ENCODE data around the gene SHROOM4.

The SHROOM4 gene

GRCh38 chrX:50818986-50819385, 5.0 kb upstream of the SHROOM4 start:
- TF ChIP-seq CEBPB (IDR thresholded peaks at IDR 0.05), result no peak
- TF ChIP-seq NFIC (IDR thresholded peaks at IDR 0.05), result no peak
- no peak for TF ChIP-seq CREB1 (IDR thresholded peaks at IDR 0.05; ENCODE audit: low read depth)
- TF ChIP-seq TCF12 (IDR thresholded peaks at IDR 0.05; ENCODE audit: low read depth), result no peak
- no peak for TF ChIP-seq MAX (IDR thresholded peaks at IDR 0.05)
- no peak for TF ChIP-seq TAF1 (IDR thresholded peaks at IDR 0.05; ENCODE audit: low read depth)
- no peak for TF ChIP-seq EGR1 (IDR thresholded peaks at IDR 0.05)
- TF ChIP-seq REST (IDR thresholded peaks at IDR 0.05; ENCODE audit: low read depth), result no peak
- TF ChIP-seq YY1 (IDR thresholded peaks at IDR 0.05; ENCODE audit: low read depth), result no peak

GRCh38 chrX:50815120-50815519, 1.1 kb upstream of the SHROOM4 start:
- TF ChIP-seq TEAD4 (IDR thresholded peaks at IDR 0.05), result no peak
- TF ChIP-seq CEBPB (IDR thresholded peaks at IDR 0.05), result no peak
- no peak for TF ChIP-seq YY1 (IDR thresholded peaks at IDR 0.05; ENCODE audit: low read depth)
- TF ChIP-seq EGR1 (IDR thresholded peaks at IDR 0.05), result no peak
- TF ChIP-seq ZBTB7A (IDR thresholded peaks at IDR 0.05; ENCODE audit: low read depth), result no peak
- TF ChIP-seq EP300 (IDR thresholded peaks at IDR 0.05; ENCODE audit: borderline replicate concordance), result no peak
- no peak for TF ChIP-seq REST (IDR thresholded peaks at IDR 0.05; ENCODE audit: low read depth)
- no peak for TF ChIP-seq CREB1 (IDR thresholded peaks at IDR 0.05; ENCODE audit: low read depth)
- TF ChIP-seq MAX (IDR thresholded peaks at IDR 0.05), result no peak
- TF ChIP-seq USF1 (IDR thresholded peaks at IDR 0.05), result no peak
- TF ChIP-seq TCF12 (IDR thresholded peaks at IDR 0.05; ENCODE audit: low read depth), result no peak
- no peak for TF ChIP-seq TAF1 (IDR thresholded peaks at IDR 0.05; ENCODE audit: low read depth)

- no peak for TF ChIP-seq RAD21 (IDR thresholded peaks at IDR 0.05; ENCODE audit: low read depth)
- no peak for TF ChIP-seq CREB1 (IDR thresholded peaks at IDR 0.05; ENCODE audit: low read depth)
- TF ChIP-seq TEAD4 (IDR thresholded peaks at IDR 0.05), result no peak
- no peak for TF ChIP-seq TCF12 (IDR thresholded peaks at IDR 0.05; ENCODE audit: low read depth)
- TF ChIP-seq MAX (IDR thresholded peaks at IDR 0.05), result no peak
- no peak for TF ChIP-seq FOXM1 (IDR thresholded peaks at IDR 0.05; ENCODE audit: borderline replicate concordance, low read depth)
- TF ChIP-seq REST (IDR thresholded peaks at IDR 0.05; ENCODE audit: low read depth), result no peak
Measured at GRCh38 chrX:50814701-50815100, 707 bp upstream of the SHROOM4 start.

- TF ChIP-seq TCF12 (IDR thresholded peaks at IDR 0.05; ENCODE audit: low read depth) (no peak), EGR1 (IDR thresholded peaks at IDR 0.05) (no peak), EP300 (IDR thresholded peaks at IDR 0.05; ENCODE audit: borderline replicate concordance) (no peak), USF1 (IDR thresholded peaks at IDR 0.05) (no peak), NFIC (IDR thresholded peaks at IDR 0.05) (no peak), YY1 (IDR thresholded peaks at IDR 0.05; ENCODE audit: low read depth) (no peak), TEAD4 (IDR thresholded peaks at IDR 0.05) (no peak), CREB1 (IDR thresholded peaks at IDR 0.05; ENCODE audit: low read depth) (no peak), ZBTB7A (IDR thresholded peaks at IDR 0.05; ENCODE audit: low read depth) (no peak), MAX (IDR thresholded peaks at IDR 0.05) (no peak), RAD21 (IDR thresholded peaks at IDR 0.05; ENCODE audit: low read depth) (no peak), FOXM1 (IDR thresholded peaks at IDR 0.05; ENCODE audit: borderline replicate concordance, low read depth) (no peak), TAF1 (IDR thresholded peaks at IDR 0.05; ENCODE audit: low read depth) (no peak), REST (IDR thresholded peaks at IDR 0.05; ENCODE audit: low read depth) (no peak)
Measured at GRCh38 chrX:50812995-50813842, 775 bp downstream of the SHROOM4 start.

All from Ishikawa (cell line).